Stimulated activated CD4-positive, alpha-beta T cell treated with anti-CD3 and anti-CD28 coated beads, Interleukin-15, amount 100 ng/mL, for 1 hour (primary cell): ENCODE results near the gene LHFPL4.
"Not testable (repeated sequence)": the region's sequence is repeated elsewhere in the genome, so short reads cannot be mapped to it uniquely, and the experiment has no call there.

Experiments used
- DNase-seq, 2 donors: peaks; one replicate each; pipeline ENCODE4 v3.0.0-alpha.2; 2020; ENCODE audit warnings: low read depth in 1 of 2, low spot score in 1 of 2

The LHFPL4 gene

GRCh38 chr3:9542182-9542581 is 11.4 kb downstream of the LHFPL4 start:
- no peak for DNase-seq

- no peak for DNase-seq
Observed at GRCh38 chr3:9536212-9536611, 17.4 kb downstream of the LHFPL4 start.

GRCh38 chr3:9534429-9534828 is 19.2 kb downstream of the LHFPL4 start:
- no peak for DNase-seq

- DNase-seq = no peak
Observed at GRCh38 chr3:9525078-9525477, 28.5 kb downstream of the LHFPL4 start.

GRCh38 chr3:9514956-9515355 is 38.7 kb downstream of the LHFPL4 start:
- no peak for DNase-seq

GRCh38 chr3:9514306-9514705 is 39.3 kb downstream of the LHFPL4 start:
- DNase-seq = no peak

- DNase-seq = no peak
Observed at GRCh38 chr3:9512456-9513045, 41.1 kb downstream of the LHFPL4 start.

GRCh38 chr3:9508781-9509180 is 44.8 kb downstream of the LHFPL4 start:
- no peak for DNase-seq

- DNase-seq = no peak
Observed at GRCh38 chr3:9507586-9508578, 45.7 kb downstream of the LHFPL4 start.

- peak; percentile 32 to 54 for DNase-seq
Observed at GRCh38 chr3:9503283-9503682, 50.3 kb downstream of the LHFPL4 start.

GRCh38 chr3:9501226-9501625 is 52.4 kb downstream of the LHFPL4 start:
- no peak for DNase-seq

GRCh38 chr3:9500108-9501050 is 53.2 kb downstream of the LHFPL4 start:
- DNase-seq = peak; percentile 23 to 56

GRCh38 chr3:9499455-9500107 is 54.0 kb downstream of the LHFPL4 start:
- no peak for DNase-seq

GRCh38 chr3:9498781-9499180 is 54.8 kb downstream of the LHFPL4 start:
- no peak for DNase-seq

GRCh38 chr3:9497821-9498565 is 55.6 kb downstream of the LHFPL4 start:
- DNase-seq = no peak

- DNase-seq = no peak
Observed at GRCh38 chr3:9496893-9497292, 56.7 kb downstream of the LHFPL4 start.

- not testable (repeated sequence) for DNase-seq
Observed at GRCh38 chr3:9494036-9494435, 59.6 kb downstream of the LHFPL4 start.

- DNase-seq = no peak
Observed at GRCh38 chr3:9491506-9491905, 62.1 kb downstream of the LHFPL4 start.

GRCh38 chr3:9485248-9485647 is 68.4 kb downstream of the LHFPL4 start:
- no peak for DNase-seq

GRCh38 chr3:9480265-9480664 is 73.4 kb downstream of the LHFPL4 start:
- DNase-seq = no peak
